T-helper 22 cell (primary cell): ENCODE results near the gene ALDH16A1.
A peak's percentile ranks its signal among the peaks of the same experiment; 100 is the strongest.

Source experiments
- DNase-seq: peaks from one replicate; pipeline ENCODE4 v3.0.0-alpha.2; 2020; ENCODE audit warnings: low read depth

The ALDH16A1 gene

GRCh38 chr19:49453013-49453756, at the start of gene ALDH16A1:
TSS of gene ALDH16A1 (plus strand) at chr19:49453225. CDS start at chr19:49453332, 107 bp downstream.
- peak; percentile 95 for DNase-seq

- no peak for DNase-seq
Measured at GRCh38 chr19:49403404-49404187, 49.4 kb upstream of the ALDH16A1 start.

- DNase-seq: no peak
Measured at GRCh38 chr19:49407079-49407478, 45.9 kb upstream of the ALDH16A1 start.

GRCh38 chr19:49407482-49408015, 45.5 kb upstream of the ALDH16A1 start:
- no peak for DNase-seq

- DNase-seq: no peak
Measured at GRCh38 chr19:49408816-49409440, 44.1 kb upstream of the ALDH16A1 start.

GRCh38 chr19:49409441-49410029, 43.5 kb upstream of the ALDH16A1 start:
- DNase-seq: no peak

- no peak for DNase-seq
Measured at GRCh38 chr19:49411681-49412326, 41.2 kb upstream of the ALDH16A1 start.

GRCh38 chr19:49413348-49413747, 39.7 kb upstream of the ALDH16A1 start:
- no peak for DNase-seq

GRCh38 chr19:49414256-49414655, 38.8 kb upstream of the ALDH16A1 start:
- no peak for DNase-seq

GRCh38 chr19:49415102-49415809, 37.8 kb upstream of the ALDH16A1 start:
- no peak for DNase-seq

- DNase-seq: no peak
Measured at GRCh38 chr19:49415810-49416200, 37.2 kb upstream of the ALDH16A1 start.

- DNase-seq: no peak
Measured at GRCh38 chr19:49417088-49417487, 35.9 kb upstream of the ALDH16A1 start.

- no peak for DNase-seq
Measured at GRCh38 chr19:49418511-49418910, 34.5 kb upstream of the ALDH16A1 start.

GRCh38 chr19:49419173-49419572, 33.9 kb upstream of the ALDH16A1 start:
- DNase-seq: no peak

GRCh38 chr19:49420227-49420626, 32.8 kb upstream of the ALDH16A1 start:
- DNase-seq: no peak

GRCh38 chr19:49421039-49421877, 31.8 kb upstream of the ALDH16A1 start:
- DNase-seq: no peak

GRCh38 chr19:49421878-49422202, 31.2 kb upstream of the ALDH16A1 start:
- DNase-seq: no peak

- peak; percentile 24 for DNase-seq
Measured at GRCh38 chr19:49422407-49423070, 30.5 kb upstream of the ALDH16A1 start.

- no peak for DNase-seq
Measured at GRCh38 chr19:49423071-49423984, 29.7 kb upstream of the ALDH16A1 start, which contains the start of gene PTH2. TSS of gene PTH2 (minus strand) at chr19:49423441. CDS start at chr19:49423339, 102 bp downstream.
